Esophagus muscularis mucosa (tissue), 4 donors: Measurements from ENCODE around the gene SLCO3A1.

Source experiments
- CTCF ChIP-seq, 3 experiments: fragments of 200-600 bp in 2 of 3; fragments of 450-650 bp in 1 of 3; sonication (generic) in 2 of 3; IDR thresholded peaks; one replicate each; pipeline ENCODE4 v1.5.1; 2017 to 2019; ENCODE audit warnings: antibody characterized with exemption in 3 of 3, mild to moderate bottlenecking in 2 of 3, moderate library complexity in 1 of 3
- EP300 ChIP-seq: sonication (generic); formaldehyde crosslinking; IDR thresholded peaks from one replicate; pipeline ENCODE4 v1.6.1; 2017; ENCODE audit warnings: antibody characterized with exemption
- POLR2AphosphoS5 ChIP-seq, 2 donors: sonication (generic); formaldehyde crosslinking; IDR thresholded peaks; one replicate each; pipeline ENCODE4 v1.6.1; 2017; ENCODE audit warnings: antibody characterized with exemption in 2 of 2

GRCh38 chr15:92115834-92116233 is 262.3 kb downstream of the SLCO3A1 start:
- TF ChIP-seq POLR2AphosphoS5 (IDR thresholded peaks at IDR 0.05) (no peak), EP300 (no peak), CTCF (IDR thresholded peaks at IDR 0.05) (no peak)
